SJCRH30 (cell line): ENCODE measurements around the gene COX5A. TPM values are rescaled to one million over a fixed set of nuclear protein-coding genes. Genes with fewer than 3 reads are reported as not detected.
"Not testable (repeated sequence)": the region's sequence is repeated elsewhere in the genome, so short reads cannot be mapped to it uniquely, and the experiment has no call there.

Experiments
- DNase-seq, 2 experiments: peaks; one replicate each; pipeline ENCODE4 v3.0.0-alpha.2; 2015 to 2020
- H3K27ac ChIP-seq: fragments of 250-450 bp; sonication (Bioruptor Pico); 2 replicates; pipeline ENCODE4 v1.5.1; 2020; ENCODE audit warnings: mild to moderate bottlenecking, moderate library complexity
- H3K27me3 ChIP-seq: fragments of 250-450 bp; sonication (Bioruptor Pico); 2 replicates; pipeline ENCODE4 v1.5.1; 2020; ENCODE audit warnings: mild to moderate bottlenecking, moderate library complexity
- H3K36me3 ChIP-seq: fragments of 250-450 bp; sonication (Bioruptor Pico); 2 replicates; pipeline ENCODE4 v1.5.1; 2020; ENCODE audit warnings: mild to moderate bottlenecking, moderate library complexity
- H3K4me1 ChIP-seq: fragments of 250-450 bp; sonication (Bioruptor Pico); 2 replicates; pipeline ENCODE4 v1.5.1; 2020; ENCODE audit warnings: mild to moderate bottlenecking, moderate library complexity
- H3K4me3 ChIP-seq: fragments of 250-450 bp; sonication (Bioruptor Pico); 2 replicates; pipeline ENCODE4 v1.5.1; 2020; ENCODE audit warnings: mild to moderate bottlenecking, moderate library complexity
- H3K9me3 ChIP-seq: fragments of 250-450 bp; sonication (Bioruptor Pico); replicated peaks from 2 replicates; pipeline ENCODE4 v1.5.1; 2020; ENCODE audit warnings: mild to moderate bottlenecking, moderate library complexity
- total RNA-seq: library from RNA; depleted of rRNA; stranded (reverse); fragments of >200 nt; shearing (Covaris generic); gene quantifications from 2 replicates; pipeline ENCODE4 v1.2.3, GENCODE V29; 2014

The COX5A gene
- total RNA-seq, 1 experiment from 2014 or later: 212 TPM

DNA sequence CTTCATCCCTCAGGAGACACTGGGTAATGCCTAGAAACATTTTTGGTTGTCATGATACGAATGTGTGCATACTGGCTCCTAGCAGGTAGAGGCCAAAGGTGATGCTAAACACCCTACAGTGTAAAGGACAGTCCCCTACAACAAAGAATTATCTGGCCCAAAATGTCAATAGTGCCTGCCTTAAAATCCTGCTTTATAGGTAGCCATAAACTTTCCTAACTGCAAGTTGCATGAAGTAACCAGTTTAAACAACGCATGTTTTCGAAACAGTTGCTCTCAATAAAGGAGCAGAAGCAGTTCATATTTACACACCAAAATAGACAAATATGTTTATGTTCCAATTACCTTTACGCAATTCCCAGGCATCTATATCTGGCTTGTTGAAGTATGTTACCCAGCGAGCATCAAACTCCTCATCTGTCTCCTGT is 9.1 kb downstream of the COX5A start:
- DNase-seq: no peak
- Histone ChIP-seq H3K27ac (no peak overlapping the region), H3K9me3 (no peaks in the 10 kb centered on the region), H3K27me3 (no peaks in the 10 kb centered on the region), H3K4me1 (no peaks in the 10 kb centered on the region), H3K4me3 (no peak overlapping the region), H3K36me3 (peaks cover 56% of the 10 kb centered on the region)

DNA sequence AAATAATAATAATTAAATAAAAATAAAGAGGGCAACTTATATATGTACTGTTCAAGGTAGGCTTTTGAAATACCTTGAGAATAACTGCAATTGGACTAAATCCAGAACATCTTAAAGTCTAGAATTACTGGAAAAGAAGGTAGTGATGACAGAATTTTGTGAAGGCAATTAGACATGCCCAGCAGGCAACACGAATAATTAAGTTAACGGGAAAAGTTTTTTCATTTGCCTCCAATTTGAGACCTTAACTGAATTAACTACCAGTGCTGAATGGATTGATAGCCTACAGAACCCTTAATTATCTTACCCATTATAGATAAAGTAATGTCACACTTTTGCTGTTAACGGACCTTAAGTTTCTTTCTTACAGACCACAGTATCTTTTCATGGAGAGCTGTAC is 13.3 kb downstream of the COX5A start:
- Histone ChIP-seq H3K27ac (no peak overlapping the region), H3K9me3 (no peaks in the 10 kb centered on the region), H3K36me3 (peaks cover 80% of the 10 kb centered on the region), H3K4me3 (no peak overlapping the region), H3K4me1 (no peaks in the 10 kb centered on the region), H3K27me3 (no peaks in the 10 kb centered on the region)
- no peak for DNase-seq

DNA sequence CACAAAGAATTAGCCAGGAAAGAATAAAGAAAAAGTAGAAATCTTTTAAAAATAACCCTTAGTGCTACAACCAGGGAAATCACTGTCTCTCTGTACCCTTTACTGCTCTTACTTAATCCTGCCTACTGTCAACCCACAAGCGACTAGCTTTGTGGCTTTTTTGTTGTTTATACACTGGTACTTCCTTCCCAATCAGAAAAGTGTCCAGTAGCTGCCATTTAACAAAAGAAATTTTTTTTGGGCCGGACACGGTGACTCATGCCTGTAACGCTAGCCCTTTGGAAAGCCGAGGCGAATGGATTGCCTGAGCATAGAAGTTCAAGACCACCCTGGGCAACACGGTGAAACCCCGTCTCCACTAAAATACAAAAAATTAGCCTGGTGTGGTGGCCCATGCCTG is 17.4 kb downstream of the COX5A start:
- H3K36me3 ChIP-seq: peaks cover 81% of the 10 kb centered on the region
- no peaks in the 10 kb centered on the region for H3K4me1 ChIP-seq
- no peaks in the 10 kb centered on the region for H3K27me3 ChIP-seq
- no peak for DNase-seq
- no peaks in the 10 kb centered on the region for H3K9me3 ChIP-seq
- H3K27ac ChIP-seq: no peak overlapping the region
- H3K4me3 ChIP-seq: no peak overlapping the region

DNA sequence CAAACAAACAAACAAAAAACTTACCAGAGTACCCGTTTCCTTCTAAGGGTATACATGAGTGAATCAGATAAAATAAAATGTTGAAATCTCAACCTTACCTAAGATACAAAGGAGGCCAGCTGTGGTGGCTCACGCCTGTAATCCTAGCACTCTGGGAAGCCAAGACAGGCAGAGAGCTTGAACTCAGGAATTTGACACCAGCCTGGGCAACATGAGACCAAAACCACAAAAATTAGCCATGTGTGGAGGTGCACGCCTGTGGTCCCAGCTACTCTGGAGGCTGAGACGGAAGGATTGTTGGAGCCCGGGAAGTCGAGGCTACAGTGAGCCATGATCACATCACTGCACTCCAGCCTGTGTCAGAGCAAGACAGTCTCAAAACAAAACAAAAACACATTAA is 20.2 kb downstream of the COX5A start:
- H3K4me1 ChIP-seq: no peaks in the 10 kb centered on the region
- peaks cover 88% of the 10 kb centered on the region for H3K36me3 ChIP-seq
- no peak overlapping the region for H3K27ac ChIP-seq
- no peaks in the 10 kb centered on the region for H3K9me3 ChIP-seq
- no peaks in the 10 kb centered on the region for H3K27me3 ChIP-seq
- H3K4me3 ChIP-seq: no peak overlapping the region
- peak; percentile 46 to 57 for DNase-seq

DNA sequence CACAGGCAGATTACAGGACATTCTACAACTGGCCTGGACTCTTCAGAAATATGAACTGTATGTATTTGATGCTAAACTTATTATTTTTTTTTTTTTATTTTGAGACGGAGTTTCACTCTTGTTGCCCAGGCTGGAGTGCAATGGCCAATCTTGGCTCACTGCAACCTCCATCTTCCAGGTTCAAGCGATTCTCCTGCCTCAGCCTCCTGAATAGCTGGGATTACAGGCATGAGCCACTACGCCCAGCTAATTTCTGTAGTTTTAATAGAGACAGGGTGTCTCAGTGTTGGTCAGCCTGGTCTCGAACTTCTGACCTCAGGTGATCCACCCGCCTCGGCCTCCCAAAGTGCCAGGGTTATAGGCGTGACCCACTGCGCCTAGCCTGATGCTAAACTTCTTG is 24.1 kb downstream of the COX5A start:
- H3K36me3 ChIP-seq: peaks cover 55% of the 10 kb centered on the region

DNA sequence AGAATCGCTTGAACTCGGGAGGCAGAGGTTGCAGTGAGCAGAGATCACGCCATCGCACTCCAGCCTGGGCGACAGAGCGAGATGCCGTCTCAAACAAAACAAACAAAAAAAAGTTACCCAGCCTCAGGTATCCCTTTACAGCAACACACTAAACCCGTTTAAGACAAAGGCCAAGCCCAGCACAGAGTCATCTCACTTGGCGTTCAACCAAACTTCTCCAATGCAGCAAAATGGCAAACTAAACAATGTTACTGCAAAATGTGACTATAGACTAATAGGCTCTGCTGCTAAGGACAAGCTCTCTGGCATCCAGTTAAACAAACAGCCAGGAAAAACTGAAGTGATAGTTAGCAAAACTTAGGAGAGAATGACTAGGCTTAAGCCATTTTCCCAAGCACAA is 24.8 kb downstream of the COX5A start:
- H3K9me3 ChIP-seq: no peaks in the 10 kb centered on the region
- H3K36me3 ChIP-seq: peaks cover 48% of the 10 kb centered on the region
- H3K4me1 ChIP-seq: no peaks in the 10 kb centered on the region
- H3K27ac ChIP-seq: no peak overlapping the region
- DNase-seq: no peak
- no peaks in the 10 kb centered on the region for H3K27me3 ChIP-seq
- H3K4me3 ChIP-seq: no peak overlapping the region

More for the DNA sequence above, 24.1 kb downstream of the COX5A start:
- not testable (repeated sequence) for H3K4me3 ChIP-seq, DNase-seq, H3K9me3 ChIP-seq, H3K27ac ChIP-seq, H3K4me1 ChIP-seq, H3K27me3 ChIP-seq

DNA sequence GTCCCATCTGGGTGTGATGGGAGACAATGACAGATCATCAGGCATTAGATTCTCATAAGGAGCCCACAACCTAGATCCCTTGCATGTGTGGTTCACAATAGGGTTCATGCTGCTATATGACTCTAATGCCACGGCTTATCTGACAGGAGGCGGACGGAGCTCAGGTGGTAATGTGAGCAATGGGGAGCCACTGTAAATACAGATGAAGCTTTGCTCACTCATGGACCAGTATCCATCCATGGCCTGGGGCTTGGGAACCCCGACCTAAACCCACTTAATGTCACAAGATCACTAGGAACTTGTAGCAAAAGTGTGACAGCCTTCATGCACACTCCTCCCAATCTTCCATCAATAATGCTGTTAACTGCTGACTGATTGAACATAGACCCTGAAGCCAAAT is 29.2 kb downstream of the COX5A start:
- H3K9me3 ChIP-seq: no peaks in the 10 kb centered on the region
- peaks cover 17% of the 10 kb centered on the region for H3K36me3 ChIP-seq
- H3K27me3 ChIP-seq: no peaks in the 10 kb centered on the region
- H3K27ac ChIP-seq: no peak overlapping the region
- no peak overlapping the region for H3K4me3 ChIP-seq
- H3K4me1 ChIP-seq: no peaks in the 10 kb centered on the region
- DNase-seq: no peak

DNA sequence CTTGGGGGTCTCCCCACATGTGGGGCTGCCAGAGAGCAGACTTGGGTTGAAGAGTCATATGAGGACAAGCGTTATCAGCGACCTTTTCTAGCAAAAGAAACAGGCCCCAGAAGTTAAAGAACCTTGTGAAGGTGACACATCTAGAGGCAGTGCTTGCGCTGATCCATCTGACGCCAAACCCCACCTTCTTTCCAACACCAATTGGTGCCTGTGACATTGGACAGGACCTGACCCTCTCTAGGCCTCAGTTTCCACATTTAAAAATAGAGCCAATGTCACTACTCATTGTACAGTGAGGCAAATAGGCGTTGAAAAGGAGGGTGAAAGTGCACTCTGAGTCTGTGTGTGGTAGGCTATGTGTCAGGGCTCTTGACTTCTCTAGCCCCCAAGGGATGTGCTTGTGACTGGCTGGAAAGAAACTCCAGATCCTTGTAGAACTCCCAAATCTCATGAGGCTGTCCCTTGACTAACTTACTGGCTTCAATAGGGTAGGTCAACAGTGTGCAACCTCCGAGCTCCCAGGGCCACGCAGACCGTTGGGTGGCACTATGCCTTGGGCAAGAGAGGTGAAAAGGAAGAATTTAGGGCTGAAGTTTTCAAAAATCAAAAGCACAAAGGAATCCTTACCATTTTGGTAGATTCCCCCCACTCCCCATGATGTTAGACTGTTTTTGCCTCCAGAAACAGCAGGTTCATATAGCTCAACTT is 30.6 kb downstream of the COX5A start:
- no peaks in the 10 kb centered on the region for H3K27me3 ChIP-seq

DNA sequence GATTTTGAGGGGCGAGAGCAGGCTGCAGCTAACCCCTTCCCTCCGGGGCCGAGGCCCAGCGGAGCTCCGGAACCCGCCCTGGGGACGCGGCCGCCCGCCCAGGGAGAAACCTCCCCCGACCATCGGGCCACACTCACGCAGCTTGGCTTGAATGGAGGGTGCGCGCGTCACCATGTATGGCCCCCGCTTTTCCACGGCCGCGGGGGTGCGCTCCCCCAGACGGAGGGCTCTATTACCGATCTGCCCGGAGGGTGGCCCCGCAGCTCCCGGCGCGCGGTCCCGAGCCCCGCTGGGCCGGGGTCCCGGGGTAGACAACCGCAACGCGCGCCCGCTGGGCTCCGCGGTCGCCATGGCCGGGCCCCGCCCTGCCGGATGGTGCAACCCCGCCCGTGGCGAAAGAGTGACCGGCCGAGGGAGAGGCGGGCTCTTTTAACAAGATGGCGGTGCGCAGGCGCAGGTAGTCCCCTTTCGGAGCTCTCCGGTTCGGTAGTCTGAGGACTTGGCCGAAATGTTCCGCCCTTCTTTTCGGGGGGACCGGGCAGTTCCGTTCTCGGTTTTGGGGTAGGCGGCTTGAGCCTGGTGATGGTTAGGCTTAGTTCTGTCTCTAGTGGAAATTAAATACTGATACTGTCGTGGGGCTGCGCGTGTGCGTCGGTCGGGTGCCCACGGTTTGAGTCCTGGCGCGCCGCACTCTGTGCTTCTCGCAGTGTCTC is 31.3 kb downstream of the COX5A start, which contains the start of gene FAM219B:
Gene FAM219B, minus strand, starts transcription at position 402 of the 713 bp plus-strand sequence. Its CDS starts 51 bp downstream, at position 351.
- H3K27me3 ChIP-seq: no peaks in the 10 kb centered on the region
- H3K4me3 ChIP-seq: peak within 1 kb of the TSS; percentile 74
- H3K36me3 ChIP-seq: peaks cover 4% of the 10 kb centered on the region; the same call in 1 of the 2 replicates
- H3K9me3 ChIP-seq: no peaks in the 10 kb centered on the region
- H3K4me1 ChIP-seq: no peaks in the 10 kb centered on the region
- H3K27ac ChIP-seq: peak within 1 kb of the TSS; percentile 48
- DNase-seq: peak; percentile 90

More for the DNA sequence above, 30.6 kb downstream of the COX5A start:
- Histone ChIP-seq H3K27ac (peak overlapping the region; percentile 48), H3K4me3 (peak overlapping the region; percentile 74), H3K36me3 (peaks cover 5% of the 10 kb centered on the region; the same call in 1 of the 2 replicates), H3K9me3 (no peaks in the 10 kb centered on the region), H3K4me1 (no peaks in the 10 kb centered on the region)
- DNase-seq: no peak

DNA sequence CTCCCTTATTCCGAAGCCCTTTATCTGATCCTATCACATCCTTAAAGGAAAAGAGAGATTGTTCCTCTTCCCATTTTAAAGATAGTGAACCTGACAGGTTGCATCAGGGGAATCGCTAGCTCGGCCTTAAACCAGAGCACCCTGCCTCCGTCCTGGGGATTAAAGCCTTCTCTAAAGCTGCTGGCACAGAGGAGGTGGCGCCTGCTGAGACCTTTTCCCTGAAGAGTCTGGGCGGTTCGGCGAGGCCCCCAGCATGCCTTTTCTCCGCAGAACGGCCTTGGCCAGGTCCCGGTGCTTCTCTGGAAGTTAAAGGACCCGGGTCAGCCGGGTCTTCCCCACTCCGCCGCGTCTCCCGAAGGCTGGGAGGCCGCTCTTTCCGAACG is 31.8 kb downstream of the COX5A start:
- Histone ChIP-seq H3K27ac (peak overlapping the region; percentile 48), H3K4me1 (no peaks in the 10 kb centered on the region), H3K9me3 (no peaks in the 10 kb centered on the region), H3K27me3 (no peaks in the 10 kb centered on the region), H3K4me3 (peak overlapping the region; percentile 74), H3K36me3 (peaks cover 4% of the 10 kb centered on the region; the same call in 1 of the 2 replicates)
- peak in 1 of 2 experiments; percentile 54 for DNase-seq

DNA sequence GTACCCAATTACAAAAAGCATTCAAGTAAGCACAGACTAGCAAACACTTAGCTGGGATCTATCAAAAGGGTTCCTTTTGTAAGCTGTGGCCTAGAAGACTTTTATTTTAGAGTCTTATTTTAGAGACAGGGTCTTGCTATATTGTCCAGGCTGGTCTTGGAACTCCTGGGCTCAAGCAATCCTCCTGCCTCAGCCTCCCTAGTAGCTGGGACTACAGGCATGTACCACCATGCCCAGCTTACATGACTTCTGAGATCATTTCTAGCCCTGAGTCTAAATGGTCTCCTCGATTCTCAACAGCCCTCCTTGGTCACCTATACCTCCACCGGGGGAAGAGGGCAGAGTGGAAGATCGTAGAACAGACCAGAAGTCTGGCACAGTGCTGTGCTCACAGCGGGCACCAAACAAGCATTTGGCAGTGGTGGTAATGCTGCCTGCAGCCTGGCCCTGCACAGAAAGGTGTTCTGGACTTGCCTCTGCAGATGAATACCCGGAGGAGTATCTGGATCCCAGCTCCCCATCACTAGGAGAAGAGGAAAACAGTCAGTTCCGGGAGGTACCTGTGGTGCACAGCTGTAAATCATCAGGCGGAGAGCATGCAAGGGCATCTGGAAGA is 33.6 kb downstream of the COX5A start:
- Histone ChIP-seq H3K36me3 (peaks cover 13% of the 10 kb centered on the region), H3K4me1 (no peaks in the 10 kb centered on the region), H3K27me3 (no peaks in the 10 kb centered on the region), H3K9me3 (no peaks in the 10 kb centered on the region), H3K4me3 (no peak overlapping the region), H3K27ac (no peak overlapping the region)
- no peak for DNase-seq

DNA sequence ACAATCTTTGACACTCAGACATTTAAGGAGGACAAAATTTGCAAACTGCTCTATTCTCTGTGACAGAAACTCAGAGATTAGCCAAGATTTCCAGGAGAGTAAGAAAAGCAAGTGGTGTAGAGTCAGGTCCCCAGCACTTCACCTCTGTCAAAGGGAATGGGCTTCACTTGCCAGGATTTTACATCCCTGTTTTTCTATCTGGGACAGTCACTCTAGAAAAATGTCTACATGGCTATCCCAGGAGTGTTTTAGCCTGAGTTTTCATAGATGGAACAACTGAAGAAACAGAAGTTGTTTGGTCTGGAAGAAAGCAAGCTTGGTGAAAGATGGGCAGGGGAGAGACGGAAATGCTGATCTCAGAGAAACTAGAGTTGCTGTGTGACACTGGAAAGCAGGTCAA is 34.2 kb downstream of the COX5A start:
- H3K36me3 ChIP-seq: peaks cover 13% of the 10 kb centered on the region
- H3K27me3 ChIP-seq: no peaks in the 10 kb centered on the region
- H3K4me1 ChIP-seq: no peaks in the 10 kb centered on the region
- H3K27ac ChIP-seq: no peak overlapping the region
- H3K4me3 ChIP-seq: no peak overlapping the region
- DNase-seq: no peak
- no peaks in the 10 kb centered on the region for H3K9me3 ChIP-seq

DNA sequence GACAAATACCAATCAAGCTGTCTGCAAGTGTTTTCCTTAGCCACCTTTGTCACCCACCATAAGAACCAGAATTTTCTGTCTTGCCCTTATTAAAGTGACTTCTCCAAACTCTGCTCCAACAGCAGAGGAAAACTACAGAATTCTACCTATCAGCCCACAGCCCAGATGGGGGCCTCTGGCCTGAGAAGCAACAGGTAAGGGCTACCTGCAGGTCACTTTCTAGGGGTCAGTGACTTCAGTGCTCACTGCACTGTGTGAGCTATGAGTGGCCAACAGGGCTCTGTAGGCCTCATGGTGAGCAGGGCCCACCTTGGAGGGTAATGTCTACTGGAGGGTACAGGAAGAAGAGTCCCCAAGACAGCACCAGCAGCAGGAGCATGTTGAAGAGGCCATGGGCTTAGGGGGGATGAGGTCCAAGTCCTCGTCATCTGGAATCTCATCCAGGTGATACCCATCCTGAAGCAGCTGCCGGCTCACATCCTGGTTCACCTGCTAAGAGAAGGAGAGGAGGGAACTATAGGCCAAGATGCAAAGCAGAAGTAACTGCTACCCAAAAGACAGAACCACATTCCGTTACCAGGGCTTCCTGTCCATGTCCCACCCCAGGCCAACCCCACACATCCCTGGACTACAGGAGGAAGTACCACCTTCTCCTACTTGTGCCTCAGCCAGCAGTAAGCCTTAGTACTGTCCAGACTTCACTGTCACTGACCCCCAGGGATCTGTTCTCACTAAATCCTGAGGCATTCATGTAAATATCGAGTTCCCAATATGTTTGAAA is 35.4 kb downstream of the COX5A start:
- peaks cover 13% of the 10 kb centered on the region for H3K36me3 ChIP-seq
- DNase-seq: no peak
- no peaks in the 10 kb centered on the region for H3K4me1 ChIP-seq
- H3K9me3 ChIP-seq: no peaks in the 10 kb centered on the region
- H3K4me3 ChIP-seq: no peak overlapping the region
- no peaks in the 10 kb centered on the region for H3K27me3 ChIP-seq
- no peak overlapping the region for H3K27ac ChIP-seq

DNA sequence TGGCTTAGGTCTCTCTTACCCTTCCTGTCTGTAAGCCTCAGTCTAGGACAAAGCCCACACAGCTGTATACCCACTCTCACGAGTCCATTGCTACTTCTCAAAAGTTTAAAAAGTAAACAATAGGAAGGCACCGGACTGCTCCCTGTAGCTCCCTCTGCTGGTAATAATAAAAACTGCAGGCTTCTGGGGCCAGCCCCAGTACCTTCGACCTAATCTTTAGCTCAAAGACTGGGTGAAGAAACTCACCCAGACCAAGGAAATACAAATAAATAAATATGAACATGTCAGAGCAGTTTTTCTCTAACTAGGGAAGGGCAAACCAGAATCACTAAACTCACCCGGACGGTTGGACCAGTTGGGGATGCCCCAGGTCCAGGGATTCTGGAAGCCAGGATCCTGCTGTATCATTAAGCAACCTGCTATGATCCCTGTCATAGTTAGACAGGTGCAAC is 36.2 kb downstream of the COX5A start:
- Histone ChIP-seq H3K4me1 (no peaks in the 10 kb centered on the region), H3K4me3 (no peak overlapping the region), H3K9me3 (no peaks in the 10 kb centered on the region), H3K36me3 (peaks cover 13% of the 10 kb centered on the region), H3K27me3 (no peaks in the 10 kb centered on the region), H3K27ac (no peak overlapping the region)
- peak; percentile 49 to 78 for DNase-seq
